ENCODE data around the gene EYS. TPM values are rescaled to one million over a fixed set of nuclear protein-coding genes. Genes with fewer than 3 reads are reported as not detected.

Gene EYS
- total and polyA plus RNA-seq, 2 of the 8 experiments (the other 6 are each of a cell fraction or from before 2014, with no cell fraction given): 0.05 to 0.13 TPM

GRCh38 chr6:64411226-64411625 lies 1295.8 kb downstream of the EYS start:
- Histone ChIP-seq H2BK20ac (ENCODE audit: low read length) (no peak overlapping the region), H2AK5ac (ENCODE audit: low read depth, low read length) (no peak overlapping the region), H4K20me1 (replicated peaks in 1 of 2; ENCODE audit: control insufficient read depth in 1 of 2, insufficient read depth in 2 of 2, low read length in 2 of 2) (no peaks in the 10 kb centered on the region), H2BK5ac (ENCODE audit: low read depth, low read length) (no peak overlapping the region), H3K14ac (ENCODE audit: insufficient read length) (no peak overlapping the region), H3K27me3 (replicated peaks in 1 of 4; ENCODE audit: control insufficient read depth in 3 of 4, extremely low read depth in 1 of 4, insufficient read depth in 3 of 4, low read length in 3 of 4) (no peaks in the 10 kb centered on the region), H3K79me2 (ENCODE audit: control insufficient read depth in 1 of 2, insufficient read depth in 2 of 2, low read length in 2 of 2) (no peaks in the 10 kb centered on the region), H3K4ac (replicated peaks; ENCODE audit: insufficient read length, low read depth, low read length) (no peak overlapping the region), H2BK120ac (replicated peaks; ENCODE audit: low read depth, low read length) (no peak overlapping the region), H2BK12ac (ENCODE audit: low read depth, low read length) (no peak overlapping the region), H4K91ac (replicated peaks; ENCODE audit: insufficient read length, low read length) (no peak overlapping the region), H3K9ac (replicated peaks in 1 of 4; ENCODE audit: extremely low read depth in 1 of 4, low read depth in 3 of 4, low read length in 3 of 4) (no peak overlapping the region), H3K9me3 (ENCODE audit: insufficient read depth in 2 of 2, low read depth in 1 of 2, low read length in 1 of 2) (no peaks in the 10 kb centered on the region), H4K5ac (ENCODE audit: insufficient read length, low read depth, low read length) (no peak overlapping the region), H3K79me1 (ENCODE audit: low read depth, low read length) (no peaks in the 10 kb centered on the region), H2BK15ac (ENCODE audit: low read length) (no peak overlapping the region), H3K4me1 (replicated peaks in 1 of 4; ENCODE audit: control insufficient read depth in 3 of 4, insufficient read depth in 4 of 4, low read length in 3 of 4) (no peaks in the 10 kb centered on the region), H3K56ac (replicated peaks; ENCODE audit: insufficient read length, low read depth, low read length) (no peak overlapping the region), H4K8ac (ENCODE audit: extremely low read depth, insufficient read depth, low read length) (no peak overlapping the region), H2AFZ (ENCODE audit: low read length) (no peak overlapping the region), H3K36me3 (ENCODE audit: control insufficient read depth in 2 of 4, insufficient read depth in 4 of 4, low read length in 3 of 4) (no peaks in the 10 kb centered on the region), H3K4me2 (ENCODE audit: insufficient read depth in 1 of 2, low read depth in 2 of 2, low read length in 2 of 2) (no peak overlapping the region), H3K4me3 (ENCODE audit: extremely low read depth in 1 of 4, insufficient read depth in 2 of 4, low read depth in 3 of 4, low read length in 4 of 4) (no peak overlapping the region), H3K23me2 (ENCODE audit: low read depth, low read length) (no peaks in the 10 kb centered on the region), H3K23ac (ENCODE audit: insufficient read length) (no peak overlapping the region), H3K27ac (ENCODE audit: low read depth, low read length) (no peak overlapping the region), H3K18ac (ENCODE audit: extremely low read depth, low read length) (no peak overlapping the region)
- FAIRE-seq (no peak), DNase-seq (ENCODE audit: low read depth in 1 of 2, low spot score in 2 of 2) (no peak)
- TF ChIP-seq SP1 (IDR thresholded peaks at IDR 0.05; ENCODE audit: low read depth, low read length) (no peak), CBX5 (IDR thresholded peaks at IDR 0.05; ENCODE audit: low read depth, low read length) (no peak), JUN (IDR thresholded peaks at IDR 0.05; ENCODE audit: low read depth, low read length) (no peak), SIN3A (conservative IDR thresholded peaks at IDR 0.05 in 1 of 2, IDR thresholded peaks at IDR 0.05 in 1 of 2; ENCODE audit: low read depth in 1 of 2, low read length in 2 of 2) (no peak), USF2 (IDR thresholded peaks at IDR 0.05; ENCODE audit: low read length) (no peak), YY1 (IDR thresholded peaks at IDR 0.05; ENCODE audit: low read depth, low read length) (no peak), MAFK (IDR thresholded peaks at IDR 0.05; ENCODE audit: low read depth, low read length) (no peak), SP4 (IDR thresholded peaks at IDR 0.05; ENCODE audit: low read length) (no peak), EP300 (IDR thresholded peaks at IDR 0.05; ENCODE audit: borderline replicate concordance in 1 of 2, low read depth in 2 of 2, low read length in 2 of 2) (no peak), PHF8 (conservative IDR thresholded peaks at IDR 0.05; ENCODE audit: low read depth, low read length) (no peak)
- CTCF ChIA-PET (ENCODE audit: partially characterized antibody): no interaction called here
- POLR2A ChIA-PET (ENCODE audit: partially characterized antibody): no interaction called here

Data from H1 (cell line).